Transverse colon (tissue), 4 donors: Measurements from ENCODE around the gene CACNA1B.

Experiments
- EP300 ChIP-seq: sonication (generic); formaldehyde crosslinking; IDR thresholded peaks from one replicate; pipeline ENCODE4 v1.6.1; 2017; ENCODE audit warnings: antibody characterized with exemption, low read depth
- POLR2A ChIP-seq: fragments of 450-650 bp; IDR thresholded peaks from one replicate; pipeline ENCODE4 v1.6.1; 2016; ENCODE audit warnings: antibody characterized with exemption, mild to moderate bottlenecking, moderate library complexity
- POLR2AphosphoS5 ChIP-seq, 3 donors: sonication (generic); formaldehyde crosslinking; IDR thresholded peaks; one replicate each; pipeline ENCODE4 v1.6.1; 2016; ENCODE audit warnings: antibody characterized with exemption in 3 of 3
- TF ChIP-seq, protein P1 (sequence below), 5 experiments: fragments of 200-600 bp in 3 of 5; fragments of 450-650 bp in 2 of 5; sonication (generic) in 3 of 5; IDR thresholded peaks; 1 replicate in 2 of 5; 2 replicates in 3 of 5; pipeline ENCODE4 v1.5.1; 2016 to 2017; ENCODE audit warnings: antibody characterized with exemption in 5 of 5, inconsistent platforms in 3 of 5, mild to moderate bottlenecking in 2 of 5, moderate library complexity in 1 of 5

DNA sequence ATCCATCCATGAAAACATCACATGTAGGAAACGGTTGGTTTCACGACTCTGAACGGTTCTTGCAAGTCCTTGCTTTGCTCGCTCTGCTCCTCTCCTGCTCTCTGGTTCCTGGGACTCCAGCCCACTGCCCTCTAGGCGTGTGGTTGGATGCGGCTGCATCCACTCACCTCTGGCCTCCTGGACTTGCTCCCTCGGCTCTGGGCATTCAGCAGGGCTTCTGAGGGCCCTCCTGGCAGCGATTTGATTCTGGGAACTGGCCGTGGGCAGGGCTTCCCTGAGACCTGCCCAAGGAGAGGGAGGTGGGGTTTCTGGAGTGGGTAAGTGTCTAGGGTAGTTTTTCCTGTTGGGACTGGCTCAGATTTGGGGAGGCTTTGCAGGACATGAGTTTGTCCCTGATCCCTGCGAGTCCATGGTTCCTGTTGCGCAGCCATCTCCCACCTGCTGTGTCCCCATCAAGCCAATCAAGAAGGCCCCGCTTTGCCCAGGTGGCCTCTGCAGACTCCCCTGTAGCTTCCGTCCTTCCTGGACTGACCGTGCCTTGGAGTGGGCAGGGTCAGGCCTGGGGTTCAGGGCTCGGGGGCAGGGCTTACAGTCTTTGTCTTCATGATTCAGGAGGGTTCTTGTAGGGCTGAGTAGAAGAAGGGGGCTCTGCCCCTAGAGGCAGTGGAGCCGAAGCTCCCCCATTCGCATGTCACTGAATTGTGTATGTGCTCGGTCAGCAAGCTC, 192.3 kb downstream of the CACNA1B start:
- TF ChIP-seq POLR2A (no peak), EP300 (no peak), POLR2AphosphoS5 (IDR thresholded peaks at IDR 0.05) (no peak)
- TF ChIP-seq, protein P1, sequence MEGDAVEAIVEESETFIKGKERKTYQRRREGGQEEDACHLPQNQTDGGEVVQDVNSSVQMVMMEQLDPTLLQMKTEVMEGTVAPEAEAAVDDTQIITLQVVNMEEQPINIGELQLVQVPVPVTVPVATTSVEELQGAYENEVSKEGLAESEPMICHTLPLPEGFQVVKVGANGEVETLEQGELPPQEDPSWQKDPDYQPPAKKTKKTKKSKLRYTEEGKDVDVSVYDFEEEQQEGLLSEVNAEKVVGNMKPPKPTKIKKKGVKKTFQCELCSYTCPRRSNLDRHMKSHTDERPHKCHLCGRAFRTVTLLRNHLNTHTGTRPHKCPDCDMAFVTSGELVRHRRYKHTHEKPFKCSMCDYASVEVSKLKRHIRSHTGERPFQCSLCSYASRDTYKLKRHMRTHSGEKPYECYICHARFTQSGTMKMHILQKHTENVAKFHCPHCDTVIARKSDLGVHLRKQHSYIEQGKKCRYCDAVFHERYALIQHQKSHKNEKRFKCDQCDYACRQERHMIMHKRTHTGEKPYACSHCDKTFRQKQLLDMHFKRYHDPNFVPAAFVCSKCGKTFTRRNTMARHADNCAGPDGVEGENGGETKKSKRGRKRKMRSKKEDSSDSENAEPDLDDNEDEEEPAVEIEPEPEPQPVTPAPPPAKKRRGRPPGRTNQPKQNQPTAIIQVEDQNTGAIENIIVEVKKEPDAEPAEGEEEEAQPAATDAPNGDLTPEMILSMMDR (IDR thresholded peaks at IDR 0.05) = no peak
